ENCODE data around the gene APPBP2. TPM values are rescaled to one million over a fixed set of nuclear protein-coding genes. Genes with fewer than 3 reads are reported as not detected.

Gene APPBP2
- total RNA-seq, 1 experiment from 2014 or later = 36.7 TPM

DNA sequence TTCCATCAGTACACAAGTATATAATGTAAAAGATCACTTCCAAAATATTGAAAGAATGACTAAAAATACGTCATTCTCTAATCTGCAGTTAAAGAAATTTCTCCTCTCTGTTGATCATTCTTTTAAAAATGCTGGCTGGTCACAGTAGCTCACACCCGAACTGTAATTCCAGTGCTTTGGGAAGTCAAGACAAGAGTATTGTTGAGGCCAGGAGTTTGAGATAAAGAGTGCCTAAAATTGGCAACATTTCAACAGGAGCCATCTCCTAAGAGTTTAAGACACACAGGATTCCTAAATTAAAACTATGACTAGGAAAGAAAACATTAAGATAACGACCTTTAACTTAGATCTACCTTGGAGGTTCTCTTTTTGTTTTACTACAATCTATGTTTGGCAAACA, 129.6 kb downstream of the APPBP2 start:
- DNase-seq (ENCODE audit: low spot score) = no peak

DNA sequence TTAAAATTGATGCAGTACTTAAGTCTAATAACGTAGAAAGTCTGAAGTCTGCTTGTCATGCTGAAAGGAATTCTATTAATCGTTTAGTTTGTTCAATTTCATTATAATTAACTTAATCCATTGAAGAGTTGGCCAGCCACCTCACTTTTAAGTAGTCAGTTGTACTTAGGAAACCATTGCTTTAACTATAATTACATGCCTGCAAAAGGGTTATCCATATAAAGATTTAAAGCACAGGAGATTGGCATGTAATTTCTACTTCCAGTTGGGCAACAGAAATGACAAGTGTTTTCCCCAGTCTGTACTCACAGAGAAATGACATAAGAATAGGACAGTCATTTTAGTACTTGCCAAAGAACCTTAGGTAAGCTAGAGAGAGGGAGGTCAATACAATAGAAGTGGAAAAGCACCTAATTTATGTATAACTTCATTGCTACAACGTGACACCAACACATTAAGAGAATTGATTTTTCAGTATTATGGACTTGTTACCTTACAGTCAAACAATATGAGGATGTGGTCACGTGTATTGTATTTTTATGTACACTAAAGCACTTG, 130.5 kb downstream of the APPBP2 start:
- DNase-seq (ENCODE audit: low spot score) = no peak

DNA sequence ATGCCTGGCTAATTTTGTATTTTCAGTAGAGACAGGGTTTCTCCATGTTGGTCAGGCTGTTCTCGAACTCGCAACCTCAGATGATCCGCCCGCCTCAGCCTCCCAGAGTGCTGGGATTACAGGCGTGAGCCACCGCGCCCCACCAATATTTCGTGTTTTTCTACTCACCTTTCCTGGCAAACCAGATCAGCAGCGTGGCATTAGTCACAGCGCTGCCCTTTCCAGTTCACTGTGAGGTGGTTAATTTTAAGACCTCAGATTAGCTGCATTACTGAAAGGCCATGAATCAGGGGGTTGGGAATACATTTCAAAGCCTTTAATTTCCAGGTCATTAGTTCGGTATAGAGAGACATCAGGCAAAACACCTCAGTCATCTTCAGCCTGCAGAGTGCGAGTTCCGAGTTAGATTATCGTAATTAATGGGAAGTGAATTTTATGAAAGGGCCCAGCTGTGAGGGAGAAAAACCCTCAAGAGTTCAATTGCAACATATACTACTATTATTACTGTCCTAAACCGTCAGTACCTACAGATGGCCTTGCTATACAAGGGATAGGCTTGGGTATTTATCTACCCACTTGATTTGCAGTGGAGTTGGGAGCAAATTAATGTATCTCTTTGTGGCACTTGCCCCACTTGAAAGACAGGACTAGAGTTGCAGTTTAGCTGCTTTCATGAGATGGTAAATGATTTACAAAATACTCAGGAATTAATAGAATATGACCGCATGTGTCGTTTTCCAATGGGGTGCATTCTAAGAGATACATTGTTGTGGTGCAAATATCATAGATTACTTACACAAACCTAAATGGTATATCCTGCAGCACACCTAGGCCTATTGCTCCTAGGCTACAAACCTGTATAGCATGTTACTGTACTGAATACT, 132.0 kb downstream of the APPBP2 start:
- DNase-seq (ENCODE audit: low spot score) = no peak

Other genes with a start within 250 kb of the APPBP2 start
- gene USP32, start 134.1 kb downstream of the APPBP2 start, total RNA-seq (2014; rRNA removed; shearing (Covaris generic)) = 39.0 and 46.2 TPM in 2 replicates
- gene CHCT1, start 103.8 kb downstream of the APPBP2 start, total RNA-seq (2014; rRNA removed; shearing (Covaris generic)) = 0.53 TPM in 1 of 2 replicates, not detected in the other
- 15.7 and 19.6 TPM in 2 replicates for gene PPM1D, start 74.0 kb upstream of the APPBP2 start, total RNA-seq (2014; rRNA removed; shearing (Covaris generic))
- 31.0 and 91.2 TPM in 2 replicates for gene BCAS3, start 151.6 kb upstream of the APPBP2 start, total RNA-seq (2014; rRNA removed; shearing (Covaris generic))

Data from A172 (cell line).